Astrocyte of the cerebellum (primary cell): ENCODE data around the gene TOR4A.
A peak's percentile ranks its signal among the peaks of the same experiment; 100 is the strongest.

Experiments used
- DNase-seq: peaks from one replicate; pipeline ENCODE4 v3.0.0-alpha.2; 2011; ENCODE audit warnings: low read depth
- H3K4me3 ChIP-seq: 2 replicates; pipeline ENCODE4 v1.5.1; 2011; ENCODE audit warnings: mild to moderate bottlenecking, low read depth, low read length, moderate library complexity
- in situ Hi-C: cut with HindIII; loops from 2 replicates; pipeline ENCODE4 v1.10.0; 2017; ENCODE audit warnings: low sequenced_read_pairs
- TF ChIP-seq, protein P1 (sequence below): IDR thresholded peaks from 2 replicates; pipeline ENCODE4 v1.5.1; 2012; ENCODE audit warnings: low read length, low read depth, moderate library complexity, mild to moderate bottlenecking; ENCODE audit errors: missing control alignments

Gene TOR4A

DNA sequence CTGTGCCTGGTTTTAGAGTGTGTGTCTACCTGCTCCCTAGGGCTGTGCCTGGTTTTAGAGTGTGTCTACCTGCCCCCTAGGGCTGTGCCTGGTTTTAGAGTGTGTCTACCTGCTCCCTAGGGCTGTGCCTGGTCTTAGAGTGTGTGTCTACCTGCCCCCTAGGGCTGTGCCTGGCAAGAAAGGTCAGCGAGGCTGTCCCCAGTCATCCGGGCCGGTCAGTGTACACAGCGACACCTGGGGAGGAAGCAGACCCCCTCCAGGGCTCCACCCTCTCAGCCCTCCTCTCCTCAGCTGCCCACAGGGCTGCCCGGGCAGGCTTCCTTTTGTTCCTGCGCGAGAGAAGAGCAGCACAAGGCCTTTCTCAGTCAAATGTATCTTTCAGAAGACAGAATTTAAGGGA is 20.4 kb downstream of the TOR4A start:
- TF ChIP-seq, protein P1, sequence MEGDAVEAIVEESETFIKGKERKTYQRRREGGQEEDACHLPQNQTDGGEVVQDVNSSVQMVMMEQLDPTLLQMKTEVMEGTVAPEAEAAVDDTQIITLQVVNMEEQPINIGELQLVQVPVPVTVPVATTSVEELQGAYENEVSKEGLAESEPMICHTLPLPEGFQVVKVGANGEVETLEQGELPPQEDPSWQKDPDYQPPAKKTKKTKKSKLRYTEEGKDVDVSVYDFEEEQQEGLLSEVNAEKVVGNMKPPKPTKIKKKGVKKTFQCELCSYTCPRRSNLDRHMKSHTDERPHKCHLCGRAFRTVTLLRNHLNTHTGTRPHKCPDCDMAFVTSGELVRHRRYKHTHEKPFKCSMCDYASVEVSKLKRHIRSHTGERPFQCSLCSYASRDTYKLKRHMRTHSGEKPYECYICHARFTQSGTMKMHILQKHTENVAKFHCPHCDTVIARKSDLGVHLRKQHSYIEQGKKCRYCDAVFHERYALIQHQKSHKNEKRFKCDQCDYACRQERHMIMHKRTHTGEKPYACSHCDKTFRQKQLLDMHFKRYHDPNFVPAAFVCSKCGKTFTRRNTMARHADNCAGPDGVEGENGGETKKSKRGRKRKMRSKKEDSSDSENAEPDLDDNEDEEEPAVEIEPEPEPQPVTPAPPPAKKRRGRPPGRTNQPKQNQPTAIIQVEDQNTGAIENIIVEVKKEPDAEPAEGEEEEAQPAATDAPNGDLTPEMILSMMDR: no peak
- no peak overlapping the region for H3K4me3 ChIP-seq
- no peak for DNase-seq
- in situ Hi-C loops: no loop called here

DNA sequence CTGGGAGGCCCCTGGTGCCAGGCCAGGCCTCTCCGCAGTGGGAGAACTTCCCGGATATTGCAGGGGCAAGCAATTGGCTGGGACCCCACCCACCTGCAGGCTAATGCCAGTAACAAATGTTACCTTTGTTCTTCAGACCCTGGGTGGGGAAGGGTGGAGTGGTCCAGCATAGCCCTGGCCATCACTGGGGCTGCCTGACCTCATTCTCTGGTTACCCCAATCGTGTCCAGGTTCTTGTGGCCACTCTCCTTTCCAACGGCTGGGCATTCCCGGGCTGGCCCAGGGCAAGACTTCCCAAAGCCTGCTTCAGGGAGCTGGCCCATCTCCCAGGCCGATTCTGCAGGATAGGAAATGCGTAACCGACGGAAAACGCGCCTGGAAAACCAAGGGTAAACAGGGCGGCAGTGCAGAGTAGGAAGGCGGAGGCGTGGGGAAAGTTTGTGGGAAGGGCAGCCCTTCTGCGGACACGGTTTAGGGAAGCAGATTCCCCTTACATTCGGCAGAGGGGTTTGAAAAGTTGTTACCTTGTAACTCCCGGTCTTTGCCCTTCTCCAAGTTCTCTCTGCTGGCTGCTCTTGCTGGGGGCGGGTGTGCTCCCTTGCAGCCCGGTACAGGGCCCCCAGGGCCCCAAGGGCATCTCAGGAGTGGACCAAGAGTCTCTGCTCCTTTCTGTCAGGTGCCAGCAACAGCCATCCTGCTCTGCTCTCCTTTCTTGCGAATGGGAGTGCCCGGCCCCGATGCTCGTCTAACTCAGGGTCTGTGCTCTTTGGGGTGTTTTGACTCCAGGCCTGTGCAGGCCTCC is 21.1 kb downstream of the TOR4A start:
- no peak overlapping the region for H3K4me3 ChIP-seq
- TF ChIP-seq, protein P1: no peak
- in situ Hi-C loops: no loop called here
- DNase-seq: no peak

DNA sequence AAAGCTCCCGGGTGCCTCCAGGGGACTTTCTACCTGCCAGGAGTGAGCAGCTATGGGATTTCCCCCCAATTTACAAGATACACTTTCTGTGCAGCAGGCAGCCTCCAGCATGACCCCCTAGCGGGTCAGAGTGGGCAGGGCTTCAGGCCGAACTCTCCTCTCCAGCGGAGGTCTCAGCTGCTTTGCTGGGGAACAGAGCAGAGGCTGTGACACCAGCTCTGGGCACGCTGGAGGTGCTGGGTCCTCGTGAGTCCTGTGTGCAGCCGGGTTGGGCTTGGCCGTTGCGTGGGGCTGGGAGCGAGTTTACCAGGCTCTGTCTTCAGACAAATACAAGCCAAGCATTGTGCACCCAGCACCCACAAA is 21.7 kb downstream of the TOR4A start:
- TF ChIP-seq, protein P1: no peak
- in situ Hi-C loops: no loop called here

DNA sequence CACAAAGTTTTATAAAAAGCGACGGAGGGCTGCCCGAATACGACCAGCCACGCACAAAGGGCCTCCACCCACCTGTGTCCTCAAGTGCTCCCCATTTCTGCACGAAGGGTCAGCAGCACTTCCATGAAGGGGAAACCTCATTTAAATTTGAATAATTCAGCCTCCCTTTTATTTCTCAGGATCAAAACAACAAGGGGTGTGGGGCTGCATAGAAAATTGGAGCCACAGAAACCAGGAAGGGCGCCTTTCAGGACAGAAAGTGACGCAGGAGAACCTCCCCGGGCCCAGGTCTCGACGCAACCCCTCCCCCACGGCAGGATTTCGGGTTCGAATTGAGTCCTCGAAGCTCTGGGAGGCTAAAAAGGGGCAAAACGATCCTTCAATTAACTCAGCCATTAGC is 22.4 kb downstream of the TOR4A start:
- no peak overlapping the region for H3K4me3 ChIP-seq
- in situ Hi-C loops: no loop called here

More for the DNA sequence above, 21.7 kb downstream of the TOR4A start:
- H3K4me3 ChIP-seq: no peak overlapping the region
- no peak for DNase-seq

DNA sequence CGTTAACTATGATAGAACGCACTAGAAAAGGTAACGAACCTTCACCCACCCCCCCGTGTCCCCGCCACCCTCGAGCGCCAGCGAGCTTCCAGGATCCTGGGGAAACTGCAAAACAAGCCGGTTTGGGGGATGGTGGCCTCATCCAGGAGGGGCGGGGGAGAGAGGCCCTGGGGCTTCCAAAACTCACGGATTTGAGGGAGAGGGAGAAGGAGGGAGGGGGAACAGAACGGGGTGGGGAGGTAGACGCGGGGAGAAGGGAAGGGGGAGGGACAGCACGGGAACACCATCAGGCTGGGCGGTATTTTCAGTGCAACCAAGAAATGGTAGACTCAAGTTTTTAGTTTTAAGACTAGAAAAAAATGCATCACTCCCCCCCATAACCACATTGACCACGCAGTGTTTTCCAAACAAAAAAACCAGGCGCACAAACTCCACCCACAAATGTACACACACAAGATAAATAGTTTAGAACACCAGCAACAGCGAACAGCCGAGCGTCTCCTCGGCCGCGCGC is 23.1 kb downstream of the TOR4A start:
- in situ Hi-C loops: no loop called here
- DNase-seq: no peak
- H3K4me3 ChIP-seq: peak overlapping the region; percentile 41
- TF ChIP-seq, protein P1: no peak

More for the DNA sequence above, 22.4 kb downstream of the TOR4A start:
- TF ChIP-seq, protein P1: no peak
- no peak for DNase-seq

DNA sequence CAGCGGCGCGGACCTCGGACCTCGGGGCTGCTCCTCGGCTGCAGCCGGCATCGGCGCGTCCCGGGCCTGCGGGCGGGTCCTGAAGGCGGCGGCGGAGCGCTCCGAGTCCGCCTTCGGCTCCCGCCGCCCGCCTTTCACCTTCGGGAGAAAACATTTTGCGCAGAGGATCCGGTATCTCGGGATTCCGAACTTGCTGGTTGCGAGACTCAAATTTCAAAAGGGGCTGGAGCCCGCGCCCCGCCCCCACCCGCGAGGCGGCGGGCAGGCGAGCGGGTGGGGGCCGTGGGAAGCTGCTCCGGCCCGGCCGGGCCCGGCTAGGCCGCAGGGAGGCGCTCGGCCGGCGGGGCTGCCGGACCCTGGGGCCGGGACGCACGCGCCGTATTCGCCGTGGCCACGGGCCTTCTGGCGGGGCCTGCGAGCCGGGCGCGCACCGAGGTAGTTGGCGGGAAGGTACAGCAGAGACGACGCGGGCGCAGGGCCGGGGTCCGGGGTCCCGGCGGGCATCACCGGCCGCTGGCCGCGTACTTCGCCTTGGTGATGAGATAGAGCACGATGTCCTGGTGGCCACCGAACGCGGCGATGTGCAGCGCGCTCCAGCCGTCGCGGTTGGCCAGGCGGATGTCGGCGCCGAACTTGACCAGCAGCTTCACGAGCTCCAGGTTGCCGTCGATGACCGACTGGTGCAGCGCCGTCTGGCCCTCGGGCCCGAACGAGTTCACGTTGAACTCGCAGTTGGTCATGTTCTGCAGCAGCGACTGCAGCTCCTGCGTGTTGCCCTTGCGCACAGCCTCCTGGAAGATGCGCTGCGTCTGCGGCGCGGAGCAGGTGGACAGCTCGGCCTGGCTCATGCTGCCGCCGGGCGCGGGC is 23.8 kb downstream of the TOR4A start:
- H3K4me3 ChIP-seq: peak overlapping the region; percentile 41
- in situ Hi-C loops: no loop called here
- TF ChIP-seq, protein P1: no peak
- no peak for DNase-seq
